IMR-90 (cell line): ENCODE results near the gene B4GALNT2. TPM values are rescaled to one million over a fixed set of nuclear protein-coding genes. Genes with fewer than 3 reads are reported as not detected.
A peak's percentile ranks its signal among the peaks of the same experiment; 100 is the strongest.
"Not testable (repeated sequence)": the region's sequence is repeated elsewhere in the genome, so short reads cannot be mapped to it uniquely, and the experiment has no call there.

Source experiments
- ATAC-seq: fragments of 200-7000 bp; cut with Tn5 transposase; 2 replicates; pipeline ENCODE4 v1.9.1; 2020; ENCODE audit warnings: low read depth, mild to moderate bottlenecking, moderate library complexity
- BruUV-seq: library from RNA; stranded (reverse); fragments of 400-500 nt; replicated peaks from 2 replicates; lab custom pipeline; 2021; lab: Mats Ljungman, UMichigan
- CTCF ChIA-PET: fragments of 300-600 bp; formaldehyde crosslinking; extraction: SDS; loops from one replicate; lab custom pipeline; 2021; ENCODE audit warnings: antibody characterized with exemption; lab: Yijun Ruan, JAX
- POLR2A ChIA-PET: fragments of 300-600 bp; sonication (Branson Sonifier 250); formaldehyde crosslinking; loops from one replicate; lab custom pipeline; 2022; ENCODE audit warnings: antibody characterized with exemption; ENCODE audit not compliant: unreplicated experiment; lab: Charles Lee
- DNase-seq: peaks from one replicate; pipeline ENCODE4 v3.0.0; 2013
- H2AFZ ChIP-seq: replicated peaks from 2 replicates; pipeline ENCODE3; 2013; ENCODE audit warnings: low read length, mild to moderate bottlenecking; ENCODE audit not compliant: poor library complexity
- H2AK5ac ChIP-seq: 2 replicates; pipeline ENCODE4 v1.6.1; 2013; ENCODE audit warnings: low read depth, low read length, inconsistent platforms
- H2AK9ac ChIP-seq: replicated peaks from 2 replicates; pipeline ENCODE3; 2013; ENCODE audit warnings: mild to moderate bottlenecking, low read depth, low read length, moderate library complexity; ENCODE audit not compliant: poor library complexity
- H2BK120ac ChIP-seq: 2 replicates; pipeline ENCODE4 v1.6.1; 2013; ENCODE audit warnings: low read depth, low read length, inconsistent platforms
- H2BK15ac ChIP-seq: 3 replicates; pipeline ENCODE4 v1.6.1; 2013; ENCODE audit warnings: low read depth, low read length, inconsistent platforms
- H2BK20ac ChIP-seq: 2 replicates; pipeline ENCODE4 v1.6.1; 2013; ENCODE audit warnings: low read depth, mild to moderate bottlenecking, inconsistent platforms, low read length, moderate library complexity
- H2BK5ac ChIP-seq: 2 replicates; pipeline ENCODE4 v1.6.1; 2013; ENCODE audit warnings: mild to moderate bottlenecking, low read depth, low read length, inconsistent platforms; ENCODE audit not compliant: poor library complexity, severe bottlenecking
- H3K14ac ChIP-seq: replicated peaks from 2 replicates; pipeline ENCODE4 v1.6.1; 2013; ENCODE audit warnings: low read depth, low read length, inconsistent platforms
- H3K18ac ChIP-seq: 2 replicates; pipeline ENCODE4 v1.6.1; 2013; ENCODE audit warnings: low read depth, low read length, control low read depth
- H3K23ac ChIP-seq: 2 replicates; pipeline ENCODE4 v1.6.1; 2013; ENCODE audit warnings: low read depth, low read length, inconsistent platforms
- H3K27ac ChIP-seq: 2 replicates; pipeline ENCODE4 v1.5.1; 2013; ENCODE audit warnings: mild to moderate bottlenecking, control low read depth, low read length; ENCODE audit not compliant: insufficient read depth
- H3K27me3 ChIP-seq: 2 replicates; pipeline ENCODE4 v1.6.1; 2013; ENCODE audit warnings: low read length; ENCODE audit not compliant: control insufficient read depth, insufficient read depth
- H3K36me3 ChIP-seq: 2 replicates; pipeline ENCODE4 v1.6.1; 2013; ENCODE audit warnings: low read length, mixed read lengths; ENCODE audit not compliant: control insufficient read depth, insufficient read depth
- H3K4ac ChIP-seq: 2 replicates; pipeline ENCODE4 v1.6.1; 2013; ENCODE audit warnings: low read depth, low read length, inconsistent platforms
- H3K4me1 ChIP-seq: 2 replicates; pipeline ENCODE4 v1.6.1; 2013; ENCODE audit warnings: low read length, mixed read lengths; ENCODE audit not compliant: control insufficient read depth, insufficient read depth
- H3K4me2 ChIP-seq: 2 replicates; pipeline ENCODE4 v1.6.1; 2013; ENCODE audit warnings: low read depth, mild to moderate bottlenecking, control low read depth, low read length, moderate library complexity
- H3K4me3 ChIP-seq: 2 replicates; pipeline ENCODE4 v1.5.1; 2013; ENCODE audit warnings: low read depth, mild to moderate bottlenecking, control low read depth, low read length, moderate library complexity; ENCODE audit not compliant: insufficient read depth
- H3K56ac ChIP-seq: 2 replicates; pipeline ENCODE4 v1.6.1; 2013; ENCODE audit warnings: low read length, inconsistent platforms; ENCODE audit not compliant: insufficient read depth; ENCODE audit errors: extremely low read depth
- H3K79me1 ChIP-seq, 2 experiments: 2 replicates each; pipeline ENCODE4 v1.6.1; 2013; ENCODE audit warnings: low read length in 2 of 2, inconsistent platforms in 1 of 2, low read depth in 1 of 2
- H3K9ac ChIP-seq: 2 replicates; pipeline ENCODE4 v1.6.1; 2013; ENCODE audit warnings: low read depth, low read length, control low read depth
- H3K9me1 ChIP-seq: 2 replicates; pipeline ENCODE4 v1.6.1; 2013; ENCODE audit warnings: low read length, inconsistent platforms; ENCODE audit not compliant: insufficient read depth
- H3K9me3 ChIP-seq: 2 replicates; pipeline ENCODE4 v1.6.1; 2013; ENCODE audit warnings: low read length; ENCODE audit not compliant: control insufficient read depth, insufficient read depth
- H4K20me1 ChIP-seq: 2 replicates; pipeline ENCODE4 v1.6.1; 2013; ENCODE audit warnings: low read length, inconsistent platforms; ENCODE audit not compliant: insufficient read depth
- H4K5ac ChIP-seq: 2 replicates; pipeline ENCODE4 v1.6.1; 2013; ENCODE audit warnings: mild to moderate bottlenecking, low read depth, low read length, control low read depth
- H4K8ac ChIP-seq, 2 experiments: 2 replicates each; pipeline ENCODE4 v1.6.1; 2013; ENCODE audit warnings: low read depth in 2 of 2, low read length in 2 of 2, control low read depth in 1 of 2, inconsistent platforms in 1 of 2
- H4K91ac ChIP-seq: 2 replicates; pipeline ENCODE4 v1.6.1; 2013; ENCODE audit warnings: low read depth, low read length, inconsistent platforms; ENCODE audit not compliant: insufficient read depth
- WGBS, 2 experiments: methylation state at CpG; one replicate each; pipeline versions ENCODE4 v1.1.5 to v1.1.7; 2013; ENCODE audit warnings: missing lambda C conversion rate in 2 of 2; ENCODE audit not compliant: insufficient read length in 1 of 2; ENCODE audit errors: extremely low coverage in 2 of 2; 5-methylcytosine and 5-hydroxymethylcytosine counted together
- dilution Hi-C: fragments of 300-500 bp; cut with HindIII; formaldehyde crosslinking; loops from one replicate; pipeline ENCODE4 v1.14.3; 2018; ENCODE audit warnings: low sequenced_read_pairs; ENCODE audit not compliant: unreplicated experiment
- in situ Hi-C: fragments of 300-500 bp; cut with MboI; formaldehyde crosslinking; loops from 3 replicates; pipeline ENCODE4 v1.14.3; 2019; ENCODE audit warnings: low sequenced_read_pairs, inconsistent platforms, mixed read lengths
- intact Hi-C: fragments of 100-400 bp; cut with micrococcal nuclease; formaldehyde crosslinking; loops from 2 replicates; pipeline ENCODE4 v1.10.0; 2022
- polyA plus RNA-seq, 3 experiments: library from polyadenylated mRNA; depleted of rRNA; stranded (reverse); fragments of >200 nt; gene quantifications; 2 replicates each; pipeline ENCODE4 v1.2.3, GENCODE V29; 2012; ENCODE audit warnings: low replicate concordance in 1 of 3
- total RNA-seq: library from RNA; depleted of rRNA; stranded (reverse); fragments of >200 nt; gene quantifications from 2 replicates; pipeline ENCODE4 v1.2.3, GENCODE V29; 2012

The B4GALNT2 gene
- total and polyA plus RNA-seq, 2 of the 4 experiments (the other 2 are of a cell fraction), result not detected

- H3K14ac ChIP-seq, H3K56ac ChIP-seq, BruUV-seq, H3K9ac ChIP-seq, H3K4me3 ChIP-seq, H3K4ac ChIP-seq, POLR2A ChIA-PET, H4K20me1 ChIP-seq, in situ Hi-C loops, H3K18ac ChIP-seq, H2AK9ac ChIP-seq, H3K27me3 ChIP-seq, H4K8ac ChIP-seq, H3K4me2 ChIP-seq, H3K27ac ChIP-seq, H2AFZ ChIP-seq, H3K23ac ChIP-seq, intact Hi-C loops, DNase-seq, H4K91ac ChIP-seq, H2BK20ac ChIP-seq, H4K5ac ChIP-seq, H3K79me1 ChIP-seq, H2BK5ac ChIP-seq, H3K9me3 ChIP-seq, H3K36me3 ChIP-seq, dilution Hi-C loops, ATAC-seq: not testable (repeated sequence)
- H2AK5ac ChIP-seq, result peak overlapping the region; percentile 46; the same call in 1 of the 2 replicates
- WGBS, 2 experiments, result no CpG with 5 or more reads among the region's 14 CpGs
- H3K9me1 ChIP-seq, result peaks cover 33% of the 10 kb centered on the region
- H2BK15ac ChIP-seq, result 0 out of 3 replicates have a peak overlapping the region, but pooled peaks have one; percentile 23
- H3K4me1 ChIP-seq, result peaks cover 21% of the 10 kb centered on the region
- CTCF ChIA-PET, result interaction anchor here (0.5 kb wide), 1 partner anchor 104 kb away, joined by 3 read pairs; no protein-coding TSS in a partner anchor
- H2BK120ac ChIP-seq, result 0 out of 2 replicates have a peak overlapping the region, but pooled peaks have one; percentile 19
Measured at GRCh38 chr17:49103360-49103759, 29.2 kb upstream of the B4GALNT2 start.
